Peyer's patch (tissue), 4 donors: Measurements from ENCODE around the gene ATP11C. TPM values are rescaled to one million over a fixed set of nuclear protein-coding genes. Genes with fewer than 3 reads are reported as not detected.
"Not testable (repeated sequence)": the region's sequence is repeated elsewhere in the genome, so short reads cannot be mapped to it uniquely, and the experiment has no call there.

Source experiments
- DNase-seq, 3 donors: peaks; one replicate each; pipeline ENCODE4 v3.0.0-alpha.2; 2017 to 2019
- H3K27ac ChIP-seq, 4 donors: fragments of 200-600 bp; sonication (generic); one replicate each; pipeline ENCODE4 v1.5.1; 2016 to 2019
- H3K27me3 ChIP-seq, 2 donors: fragments of 200-600 bp; sonication (generic); one replicate each; pipeline ENCODE4 v1.5.1; 2019
- H3K36me3 ChIP-seq, 3 donors: fragments of 200-600 bp; sonication (generic); one replicate each; pipeline ENCODE4 v1.5.1; 2016 to 2019
- H3K4me1 ChIP-seq, 4 donors: fragments of 200-600 bp; sonication (generic); one replicate each; pipeline ENCODE4 v1.5.1; 2016 to 2019
- H3K4me3 ChIP-seq, 4 donors: fragments of 200-600 bp; sonication (generic); 1 replicate in 3 of 4; 2 replicates in 1 of 4; pipeline ENCODE4 v1.5.1; 2016 to 2019; ENCODE audit warnings: mild to moderate bottlenecking in 1 of 4
- H3K9me3 ChIP-seq, 4 donors: fragments of 200-600 bp; sonication (generic); one replicate each; pipeline ENCODE4 v1.5.1; 2016 to 2019; ENCODE audit warnings: mild to moderate bottlenecking in 1 of 4
- POLR2A ChIP-seq, 2 donors: fragments of 450-650 bp; IDR thresholded peaks; one replicate each; pipeline ENCODE4 v1.5.1; 2017; ENCODE audit warnings: antibody characterized with exemption in 2 of 2, mild to moderate bottlenecking in 2 of 2, moderate library complexity in 2 of 2
- total RNA-seq, 4 donors: library from RNA; depleted of rRNA; stranded (reverse); fragments of >200 nt; gene quantifications; one replicate each; pipeline ENCODE4 v1.1.0, GENCODE V29; 2016
- TF ChIP-seq, protein P1 (sequence below), 6 experiments: fragments of 450-650 bp in 4 of 6; fragments of 200-600 bp in 2 of 6; sonication (generic) in 1 of 6; IDR thresholded peaks; one replicate each; pipeline ENCODE4 v1.5.1; 2017 to 2019; ENCODE audit warnings: antibody characterized with exemption in 6 of 6, mild to moderate bottlenecking in 3 of 6, moderate library complexity in 1 of 6

ATP11C gene
- total RNA-seq, 4 donors from 2014 or later, result 8.9 to 46.2 (median 13.1) TPM

- no peaks in the 10 kb centered on the region for H3K36me3 ChIP-seq
- peak overlapping the region; percentile 63 to 93 (median 80) for H3K4me3 ChIP-seq
- peak overlapping the region; percentile 93 to 100 (median 98) for H3K27ac ChIP-seq
- no peaks in the 10 kb centered on the region for H3K9me3 ChIP-seq
- no peaks in the 10 kb centered on the region for H3K4me1 ChIP-seq
- no peaks in the 10 kb centered on the region for H3K27me3 ChIP-seq
- TF ChIP-seq, protein P1, sequence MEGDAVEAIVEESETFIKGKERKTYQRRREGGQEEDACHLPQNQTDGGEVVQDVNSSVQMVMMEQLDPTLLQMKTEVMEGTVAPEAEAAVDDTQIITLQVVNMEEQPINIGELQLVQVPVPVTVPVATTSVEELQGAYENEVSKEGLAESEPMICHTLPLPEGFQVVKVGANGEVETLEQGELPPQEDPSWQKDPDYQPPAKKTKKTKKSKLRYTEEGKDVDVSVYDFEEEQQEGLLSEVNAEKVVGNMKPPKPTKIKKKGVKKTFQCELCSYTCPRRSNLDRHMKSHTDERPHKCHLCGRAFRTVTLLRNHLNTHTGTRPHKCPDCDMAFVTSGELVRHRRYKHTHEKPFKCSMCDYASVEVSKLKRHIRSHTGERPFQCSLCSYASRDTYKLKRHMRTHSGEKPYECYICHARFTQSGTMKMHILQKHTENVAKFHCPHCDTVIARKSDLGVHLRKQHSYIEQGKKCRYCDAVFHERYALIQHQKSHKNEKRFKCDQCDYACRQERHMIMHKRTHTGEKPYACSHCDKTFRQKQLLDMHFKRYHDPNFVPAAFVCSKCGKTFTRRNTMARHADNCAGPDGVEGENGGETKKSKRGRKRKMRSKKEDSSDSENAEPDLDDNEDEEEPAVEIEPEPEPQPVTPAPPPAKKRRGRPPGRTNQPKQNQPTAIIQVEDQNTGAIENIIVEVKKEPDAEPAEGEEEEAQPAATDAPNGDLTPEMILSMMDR (IDR thresholded peaks at IDR 0.05), result no peak
- TF ChIP-seq POLR2A (IDR thresholded peaks at IDR 0.05), result no peak
- peak; percentile 19 to 58 (median 55) for DNase-seq
These were observed 1.8 kb downstream of the ATP11C start for GRCh38 chrX:139930916-139931645.

DNA sequence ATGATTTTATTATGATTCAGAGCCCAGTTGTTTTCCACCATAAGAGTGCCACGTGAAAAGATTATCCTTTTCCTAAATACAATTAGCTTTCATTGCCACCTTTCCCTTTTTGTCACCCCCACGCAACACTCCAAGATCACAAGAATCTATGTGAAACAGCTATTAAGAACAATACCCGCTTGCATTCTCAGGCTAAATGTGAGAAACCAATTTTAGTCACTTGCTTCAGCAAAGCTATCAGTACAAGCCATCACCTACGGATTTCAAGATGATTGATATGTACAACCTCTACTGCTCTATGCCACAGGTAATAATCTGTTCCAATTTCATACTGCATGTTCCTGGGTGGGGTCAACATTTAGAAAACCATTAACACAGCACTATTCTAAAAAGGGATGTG lies 2.5 kb downstream of the ATP11C start:
- H3K27ac ChIP-seq, result no peak overlapping the region
- peak overlapping the region in 2 of 4 donors; percentile 77 to 93 for H3K4me3 ChIP-seq
- no peaks in the 10 kb centered on the region for H3K4me1 ChIP-seq
- no peak for TF ChIP-seq POLR2A (IDR thresholded peaks at IDR 0.05)
- TF ChIP-seq, protein P1 (IDR thresholded peaks at IDR 0.05), result no peak
- H3K36me3 ChIP-seq, result no peaks in the 10 kb centered on the region
- H3K27me3 ChIP-seq, result no peaks in the 10 kb centered on the region
- DNase-seq, result no peak
- no peaks in the 10 kb centered on the region for H3K9me3 ChIP-seq

GRCh38 chrX:139929876-139930275 lies 3.0 kb downstream of the ATP11C start:
- Histone ChIP-seq H3K4me3 (no peak overlapping the region), H3K27ac (no peak overlapping the region), H3K27me3 (no peaks in the 10 kb centered on the region), H3K36me3 (no peaks in the 10 kb centered on the region), H3K4me1 (no peaks in the 10 kb centered on the region), H3K9me3 (no peaks in the 10 kb centered on the region)
- TF ChIP-seq, protein P1 (IDR thresholded peaks at IDR 0.05), result no peak
- TF ChIP-seq POLR2A (IDR thresholded peaks at IDR 0.05), result no peak
- DNase-seq, result no peak

DNA sequence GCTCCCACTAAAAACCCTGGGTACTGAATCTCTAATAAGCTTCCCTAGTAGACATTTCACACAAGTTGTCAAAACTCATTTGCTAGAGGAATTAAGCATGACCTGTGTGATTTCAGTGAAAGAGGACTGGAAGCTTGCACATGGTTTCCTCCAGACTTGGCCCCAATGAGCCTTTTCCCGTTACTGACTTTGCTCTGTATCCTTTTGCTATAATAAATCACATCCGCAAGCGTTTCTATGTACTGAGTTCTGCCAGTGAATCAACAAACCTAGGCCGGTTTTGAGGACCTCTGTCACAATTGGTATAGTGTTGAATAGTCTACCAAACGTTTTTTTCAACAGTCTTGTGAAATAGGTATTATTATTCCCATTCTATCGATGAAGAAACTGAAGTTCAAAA lies 8.2 kb downstream of the ATP11C start:
- no peak overlapping the region for H3K27ac ChIP-seq
- no peaks in the 10 kb centered on the region for H3K36me3 ChIP-seq
- no peaks in the 10 kb centered on the region for H3K4me1 ChIP-seq
- TF ChIP-seq, protein P1 (IDR thresholded peaks at IDR 0.05), result no peak
- no peak for TF ChIP-seq POLR2A (IDR thresholded peaks at IDR 0.05)
- H3K27me3 ChIP-seq, result no peaks in the 10 kb centered on the region
- H3K9me3 ChIP-seq, result no peaks in the 10 kb centered on the region
- no peak for DNase-seq
- H3K4me3 ChIP-seq, result no peak overlapping the region

GRCh38 chrX:139924069-139924695 lies 8.7 kb downstream of the ATP11C start:
- Histone ChIP-seq H3K9me3 (no peaks in the 10 kb centered on the region), H3K36me3 (no peaks in the 10 kb centered on the region), H3K27ac (no peak overlapping the region), H3K4me3 (no peak overlapping the region), H3K27me3 (no peaks in the 10 kb centered on the region), H3K4me1 (no peaks in the 10 kb centered on the region)
- TF ChIP-seq POLR2A (IDR thresholded peaks at IDR 0.05), result no peak
- TF ChIP-seq, protein P1 (IDR thresholded peaks at IDR 0.05), result no peak
- DNase-seq, result no peak

DNA sequence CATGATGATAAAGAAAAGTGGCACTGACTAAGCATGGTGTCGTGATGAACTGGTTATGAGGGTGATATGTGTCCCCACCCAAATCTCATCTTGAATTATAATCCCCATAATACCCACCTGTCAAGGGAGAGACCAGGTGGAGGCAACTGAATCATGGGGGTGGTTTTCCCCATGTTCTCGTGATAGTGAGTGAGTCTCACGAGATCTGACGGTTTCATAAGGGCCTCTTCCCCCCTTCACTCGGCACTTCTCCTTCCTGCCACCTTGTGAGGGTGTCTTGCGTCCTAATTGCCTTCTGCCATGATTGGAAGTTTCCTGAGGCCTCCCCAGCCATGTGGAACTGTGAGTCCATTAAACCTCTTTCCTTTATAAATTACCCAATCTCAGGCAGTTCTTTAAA lies 11.7 kb downstream of the ATP11C start:
- H3K36me3 ChIP-seq, H3K4me1 ChIP-seq, H3K9me3 ChIP-seq, DNase-seq, H3K4me3 ChIP-seq, H3K27ac ChIP-seq, H3K27me3 ChIP-seq: not testable (repeated sequence)
